GM13977 (cell line): Measurements from ENCODE around the gene CHIC1.
"Not testable (repeated sequence)": the region's sequence is repeated elsewhere in the genome, so short reads cannot be mapped to it uniquely, and the experiment has no call there.

Source experiments
- DNase-seq: peaks from one replicate; pipeline ENCODE4 v3.0.0; 2012; ENCODE audit warnings: low spot score
- CTCF ChIP-seq: IDR thresholded peaks from 2 replicates; pipeline ENCODE4 v1.5.1; 2012; ENCODE audit warnings: mild to moderate bottlenecking, control low read depth; ENCODE audit not compliant: insufficient read depth; ENCODE audit errors: extremely low read depth, missing control alignments
- in situ Hi-C: fragments of 300-500 bp; cut with MboI; formaldehyde crosslinking; loops from one replicate; pipeline ENCODE4 v1.12.0; 2022; ENCODE audit warnings: low sequenced_read_pairs, low pct_unique_long_range_greater_than_20kb, mixed read lengths, inconsistent platforms; ENCODE audit not compliant: unreplicated experiment

CHIC1 gene

DNA sequence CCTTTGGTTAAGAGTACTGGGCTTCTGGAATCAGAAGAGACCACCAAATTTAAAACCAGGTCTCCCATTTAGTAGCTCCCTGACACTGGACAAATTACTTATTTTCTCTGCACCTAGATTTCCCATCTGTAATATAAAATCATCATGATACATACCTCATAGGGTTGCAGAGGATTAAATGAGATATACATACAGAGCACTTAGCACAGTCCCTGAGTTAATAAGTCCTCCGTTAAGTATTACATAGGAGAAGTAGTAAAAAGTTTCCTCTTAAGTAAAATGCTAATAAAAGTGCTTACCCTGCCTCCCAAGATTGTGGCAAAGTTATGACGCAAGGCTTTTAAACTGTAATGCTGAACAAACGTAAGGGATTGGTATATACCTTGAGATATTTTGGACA lies 539 bp upstream of the CHIC1 start:
- DNase-seq: no peak
- in situ Hi-C loops: no loop called here
- no peak for TF ChIP-seq CTCF

DNA sequence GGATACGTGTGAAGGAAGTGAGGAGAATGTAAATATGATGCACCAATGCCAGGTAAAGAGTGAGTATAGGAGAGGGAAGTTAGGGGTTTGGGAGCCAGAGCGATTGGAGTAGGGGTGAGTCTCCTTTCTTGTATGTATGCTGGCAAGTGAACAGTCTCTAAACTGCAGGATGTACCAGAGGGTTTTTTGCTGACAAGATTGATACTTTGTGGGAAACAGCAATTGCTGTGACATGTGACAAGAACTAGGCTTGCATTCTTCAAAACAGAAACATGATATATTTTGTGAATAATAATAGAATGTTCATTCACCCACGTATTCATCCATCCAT lies 706 bp downstream of the CHIC1 start:
- no peak for TF ChIP-seq CTCF
- in situ Hi-C loops: no loop called here
- DNase-seq: no peak

DNA sequence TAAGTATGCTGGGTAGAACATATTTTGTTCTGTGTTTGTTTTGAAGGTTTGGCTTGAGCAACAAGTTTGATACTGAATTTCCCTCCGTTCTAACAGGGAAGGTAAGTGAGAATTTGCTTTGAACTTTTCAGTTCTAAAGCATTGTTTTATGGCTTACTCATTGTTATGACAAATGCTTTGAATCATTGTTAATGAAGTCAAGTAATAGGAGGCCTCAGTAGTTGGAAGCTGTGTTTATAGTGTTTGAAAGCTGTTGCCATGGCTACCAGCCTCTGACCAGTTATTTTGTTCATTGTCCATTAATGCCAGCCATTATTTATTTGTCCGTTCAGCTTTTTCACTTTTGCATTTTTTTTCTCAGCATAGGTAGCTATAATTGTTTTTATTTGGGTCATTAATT lies 14.4 kb downstream of the CHIC1 start:
- no peak for DNase-seq
- in situ Hi-C loops: no loop called here
- no peak for TF ChIP-seq CTCF

DNA sequence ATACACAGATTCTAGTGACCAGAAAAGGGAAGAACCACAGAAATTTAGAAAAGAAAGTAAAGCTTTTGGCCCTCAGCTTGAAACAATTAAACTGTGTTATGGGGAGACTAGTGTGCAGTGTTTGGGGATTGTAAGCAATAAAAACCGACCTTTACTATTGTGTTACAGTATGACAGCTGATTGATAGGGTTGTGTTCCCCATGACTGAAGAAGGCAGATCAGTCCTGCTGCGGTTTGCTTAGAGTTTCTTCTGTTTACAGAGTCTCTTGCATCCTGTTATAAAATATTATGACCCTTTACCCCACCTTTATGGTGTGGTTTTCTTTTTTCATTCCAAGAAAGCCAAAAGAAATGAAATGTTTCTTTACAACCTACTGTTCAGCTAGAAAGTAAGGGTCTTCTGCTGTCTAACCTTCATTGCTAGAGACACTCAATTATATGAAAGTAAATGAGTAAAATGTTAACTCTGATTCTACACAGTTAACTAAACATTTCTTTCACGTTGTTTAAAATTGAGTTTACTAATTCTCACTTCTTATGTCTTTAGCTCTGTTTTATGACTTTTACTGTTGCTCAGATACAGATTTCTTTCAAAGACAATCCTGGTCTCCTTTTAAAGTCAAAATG lies 18.1 kb downstream of the CHIC1 start:
- in situ Hi-C loops: no loop called here
- DNase-seq: no peak
- no peak for TF ChIP-seq CTCF

- DNase-seq, in situ Hi-C loops: not testable (repeated sequence)
Observed at GRCh38 chrX:73597758-73598157, 34.8 kb downstream of the CHIC1 start.

DNA sequence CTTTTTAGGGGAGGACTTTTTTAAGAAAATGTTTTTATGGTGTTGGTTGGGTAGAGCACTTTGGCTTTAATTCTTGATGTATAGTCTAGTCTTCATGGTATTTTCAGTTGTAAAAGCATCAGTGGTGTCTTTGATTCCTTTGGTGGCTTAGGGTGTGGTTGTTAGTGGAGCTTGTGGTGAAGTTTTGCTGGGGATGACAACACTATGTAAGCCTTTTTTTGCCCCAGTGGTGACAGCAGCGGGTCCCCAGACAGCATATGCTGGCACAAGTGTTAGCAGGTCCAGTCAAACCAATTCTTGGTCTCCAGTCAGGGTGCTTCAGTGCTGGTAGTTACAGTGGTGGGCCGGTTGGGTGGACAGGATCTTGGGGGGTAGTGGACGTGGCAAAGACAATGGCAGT lies 52.0 kb downstream of the CHIC1 start:
- TF ChIP-seq CTCF: no peak
- no peak for DNase-seq
- in situ Hi-C loops: no loop called here

- in situ Hi-C loops, DNase-seq: not testable (repeated sequence)
Observed at GRCh38 chrX:73641669-73642068, 78.7 kb downstream of the CHIC1 start.

DNA sequence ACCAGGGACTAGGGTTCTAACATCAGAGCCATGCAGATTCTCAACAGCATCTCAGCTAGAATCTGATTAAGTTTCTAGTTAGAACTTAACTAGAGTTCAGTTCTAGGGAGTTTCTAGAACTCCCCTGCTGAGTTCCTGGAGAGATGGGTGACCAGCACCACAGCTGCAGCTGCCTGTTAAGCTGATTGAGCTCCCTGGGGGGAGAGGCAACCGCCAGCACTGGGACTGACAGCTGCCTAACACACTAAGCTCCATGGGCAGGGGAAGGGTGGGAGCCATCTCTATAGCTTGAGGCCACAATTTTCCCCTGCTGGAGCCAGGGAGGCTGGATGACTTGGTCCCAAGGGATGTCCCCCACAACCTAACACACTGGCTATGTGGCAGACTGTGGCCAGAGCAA lies 84.2 kb downstream of the CHIC1 start:
- in situ Hi-C loops: no loop called here
- no peak for DNase-seq
- no peak for TF ChIP-seq CTCF
